ENCODE data around the gene GYPC.

DNA sequence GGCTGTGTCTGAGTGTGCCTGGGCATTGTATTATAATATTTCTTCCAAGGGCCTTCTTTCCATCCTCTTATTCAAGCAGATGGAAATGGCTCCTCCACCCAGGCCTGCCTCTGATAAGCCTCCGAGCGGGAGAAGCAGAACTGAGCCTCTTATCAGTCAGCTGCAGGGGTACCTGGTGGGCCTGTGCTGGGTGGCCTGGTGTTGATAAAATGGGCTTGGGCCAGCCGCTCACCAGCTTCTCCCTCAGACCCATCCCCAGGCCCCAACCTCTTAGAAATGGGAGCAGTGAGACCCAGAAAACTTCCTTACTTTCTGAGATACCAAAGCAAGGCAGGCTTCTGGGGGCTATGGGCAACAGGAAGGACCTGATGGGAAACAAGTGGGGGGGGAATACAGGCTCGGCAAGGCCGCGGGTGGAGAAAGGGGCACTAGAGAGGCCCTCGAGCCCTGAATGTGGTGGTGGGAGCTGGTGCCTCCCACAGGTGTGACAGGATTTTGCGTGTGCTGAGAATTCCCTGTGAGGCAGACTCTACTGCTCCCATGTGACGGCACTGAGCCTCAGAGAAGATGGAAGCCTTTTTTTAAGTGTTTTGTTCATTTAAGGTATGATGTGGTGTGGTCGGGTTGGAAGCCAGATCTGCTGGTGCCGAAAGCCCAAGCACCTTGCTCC lies 18.3 kb downstream of the GYPC start:
- TF ChIP-seq EZH2 (IDR thresholded peaks at IDR 0.05; ENCODE audit: insufficient read depth, poor library complexity, severe bottlenecking) = no peak
- no peak for TF ChIP-seq EZH2phosphoT487 (IDR thresholded peaks at IDR 0.05; ENCODE audit: insufficient read depth, low read depth)

All from GM23248 (cell line).